NCI-H2107 treated with DMSO at 0.1 percent for 48 hours (cell line): ENCODE data around the gene NCOR1.
"Not testable (repeated sequence)": the region's sequence is repeated elsewhere in the genome, so short reads cannot be mapped to it uniquely, and the experiment has no call there.

Source experiments
- DNase-seq: peaks from one replicate; lab custom pipeline; 2025; ENCODE audit not compliant: unreplicated experiment; lab: John Stamatoyannopoulos, UW

The NCOR1 gene

DNA sequence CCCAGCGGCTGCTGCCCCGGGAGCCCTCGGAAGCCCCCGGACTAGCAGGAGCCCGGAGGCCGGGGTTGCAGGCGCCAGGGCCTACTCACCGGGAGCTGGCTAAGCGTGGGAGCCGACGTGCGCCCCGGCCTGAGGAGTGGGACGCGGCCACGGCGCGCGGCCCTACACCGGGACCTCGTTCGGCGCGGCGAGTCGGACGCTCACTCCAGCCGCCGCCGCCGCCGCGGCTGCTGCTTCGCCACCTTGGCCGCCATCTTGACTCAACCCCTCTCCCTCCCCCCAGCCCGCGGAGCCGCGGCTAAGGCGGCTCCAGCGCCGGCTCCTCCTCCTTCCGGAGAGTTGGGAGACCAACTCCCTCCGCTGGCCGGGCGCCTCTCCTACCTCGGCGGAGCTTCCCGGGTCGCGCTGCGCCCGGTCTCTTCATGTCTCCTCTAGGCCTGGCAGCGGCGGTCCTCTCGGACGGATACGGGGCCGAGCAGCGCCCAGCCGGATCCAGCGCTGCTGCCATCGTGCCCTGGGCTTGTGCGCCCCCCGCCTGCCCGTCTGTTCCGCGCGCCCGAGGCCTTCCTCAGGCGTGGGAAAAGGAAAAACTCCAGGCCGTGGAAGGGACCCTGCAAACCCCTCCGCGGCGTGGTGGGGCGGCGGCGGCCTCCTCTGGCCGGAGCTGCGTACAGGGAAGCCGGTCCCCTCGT, at the start of gene NCOR1:
TSS of gene NCOR1 (minus strand) at position 262 of the 692 bp plus-strand sequence. CDS start 20,965 bp downstream, outside the sequence.
- DNase-seq, result peak; percentile 55

GRCh38 chr17:16262201-16262600, 46.9 kb upstream of the NCOR1 start:
- no peak for DNase-seq

DNA sequence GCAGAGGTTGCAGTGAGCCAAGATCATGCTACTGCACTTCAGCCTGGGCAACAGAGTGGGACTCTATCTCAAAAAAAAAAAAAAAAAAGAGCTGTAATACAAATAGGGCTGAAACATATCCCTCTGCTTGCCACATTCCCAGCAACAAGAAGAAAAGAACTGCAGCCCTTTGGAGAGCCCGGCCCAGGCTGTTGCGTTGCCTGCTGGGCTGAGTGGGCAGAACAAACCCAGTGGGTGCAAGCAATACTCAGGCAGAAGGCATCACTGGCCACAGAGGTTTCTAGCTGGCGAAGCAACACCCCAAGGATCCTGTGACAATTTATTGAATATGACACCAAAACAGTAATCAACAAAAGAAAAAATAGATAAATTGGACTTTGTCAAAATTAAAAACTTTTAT, 45.7 kb upstream of the NCOR1 start:
- no peak for DNase-seq

GRCh38 chr17:16259926-16260325, 44.6 kb upstream of the NCOR1 start:
- no peak for DNase-seq

DNA sequence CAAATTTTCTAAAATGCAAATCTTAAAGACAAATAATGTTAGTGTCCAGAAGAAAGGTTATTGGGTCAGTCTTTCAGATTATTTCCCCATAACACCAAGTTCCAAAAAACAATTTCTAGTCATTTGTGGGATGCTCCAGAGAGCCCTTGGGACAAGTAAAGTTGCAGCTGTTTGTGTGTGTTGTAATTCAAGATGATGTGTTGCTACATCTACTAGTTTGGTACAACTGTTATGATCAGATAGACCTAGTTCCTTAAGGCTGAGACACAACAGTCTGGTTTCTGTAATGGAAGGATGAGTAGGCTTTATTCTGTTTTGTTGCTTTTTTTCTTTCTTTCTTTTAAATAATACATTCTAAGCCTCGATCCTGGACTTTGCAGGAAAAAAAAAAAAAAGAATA, 43.6 kb upstream of the NCOR1 start:
- no peak for DNase-seq

- peak; percentile 8 for DNase-seq
These were observed 40.2 kb upstream of the NCOR1 start for GRCh38 chr17:16255481-16255921.

DNA sequence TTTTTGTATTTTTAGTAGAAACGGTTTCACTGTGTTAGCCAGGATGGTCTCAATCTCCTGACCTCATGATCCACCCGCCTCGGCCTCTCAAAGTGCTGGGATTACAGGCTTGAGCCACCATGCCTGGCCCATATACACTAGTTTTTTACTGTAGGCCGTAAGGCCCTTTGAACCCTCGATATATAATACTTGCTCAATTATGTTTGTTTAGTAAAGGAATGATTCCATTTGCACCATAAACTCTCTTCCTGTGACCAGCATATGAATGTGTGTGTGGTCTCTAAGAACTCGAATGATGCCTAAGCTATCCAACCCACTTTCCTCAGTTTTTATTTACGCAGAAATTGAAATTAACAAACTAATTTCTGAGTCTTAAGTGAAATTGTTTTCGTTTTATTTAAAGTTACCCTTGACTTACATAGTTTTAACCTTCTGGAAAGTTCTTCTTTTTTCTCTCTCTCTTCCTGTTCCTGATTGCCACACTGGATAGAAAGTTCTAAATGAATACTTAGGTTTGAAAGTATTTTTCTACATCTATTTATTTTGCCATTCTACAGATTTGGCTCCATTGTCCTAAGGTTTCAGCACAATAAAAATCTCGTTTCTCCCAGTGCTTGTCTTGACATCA, 39.6 kb upstream of the NCOR1 start:
- no peak for DNase-seq

DNA sequence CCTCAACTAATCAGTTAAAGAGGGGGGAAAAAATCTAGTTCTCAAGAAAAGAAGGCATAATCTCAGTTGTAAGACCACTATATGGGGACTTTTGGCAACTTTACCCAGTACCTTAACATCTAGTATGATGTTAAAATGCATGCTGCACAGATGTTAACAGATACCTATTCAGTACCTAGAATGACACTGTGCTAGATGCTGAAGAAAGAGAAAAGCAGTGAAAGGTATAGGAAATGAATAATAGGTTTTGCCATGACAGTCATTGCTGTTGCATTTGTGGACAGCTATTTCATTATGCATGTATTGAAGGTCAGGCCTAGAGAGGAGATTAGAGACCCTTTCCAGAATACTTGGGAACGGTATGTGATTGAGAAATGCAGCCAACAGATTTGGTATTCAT, 36.2 kb upstream of the NCOR1 start:
- no peak for DNase-seq

- no peak for DNase-seq
These were observed 35.7 kb upstream of the NCOR1 start for GRCh38 chr17:16251043-16251442.

DNA sequence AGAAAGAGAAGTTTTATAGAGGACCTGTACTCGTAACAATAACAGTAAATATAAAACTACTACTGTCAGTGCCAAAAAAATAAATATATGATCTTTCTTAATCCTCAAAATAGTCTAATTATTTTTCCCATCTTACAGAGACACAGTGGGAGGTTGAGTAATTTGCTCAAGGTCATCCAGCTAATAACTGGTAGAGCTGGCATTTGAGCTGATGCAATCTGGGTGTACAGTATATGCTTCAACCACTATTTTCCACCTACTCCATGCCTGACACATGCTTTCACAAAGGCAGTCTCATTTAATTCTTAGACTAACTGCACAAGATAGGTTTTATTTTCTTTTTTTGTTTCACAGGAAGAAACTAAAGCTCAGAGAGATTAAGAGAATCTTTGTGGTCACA, 35.3 kb upstream of the NCOR1 start:
- DNase-seq, result no peak

- no peak for DNase-seq
These were observed 32.3 kb upstream of the NCOR1 start for GRCh38 chr17:16247586-16247984.

DNA sequence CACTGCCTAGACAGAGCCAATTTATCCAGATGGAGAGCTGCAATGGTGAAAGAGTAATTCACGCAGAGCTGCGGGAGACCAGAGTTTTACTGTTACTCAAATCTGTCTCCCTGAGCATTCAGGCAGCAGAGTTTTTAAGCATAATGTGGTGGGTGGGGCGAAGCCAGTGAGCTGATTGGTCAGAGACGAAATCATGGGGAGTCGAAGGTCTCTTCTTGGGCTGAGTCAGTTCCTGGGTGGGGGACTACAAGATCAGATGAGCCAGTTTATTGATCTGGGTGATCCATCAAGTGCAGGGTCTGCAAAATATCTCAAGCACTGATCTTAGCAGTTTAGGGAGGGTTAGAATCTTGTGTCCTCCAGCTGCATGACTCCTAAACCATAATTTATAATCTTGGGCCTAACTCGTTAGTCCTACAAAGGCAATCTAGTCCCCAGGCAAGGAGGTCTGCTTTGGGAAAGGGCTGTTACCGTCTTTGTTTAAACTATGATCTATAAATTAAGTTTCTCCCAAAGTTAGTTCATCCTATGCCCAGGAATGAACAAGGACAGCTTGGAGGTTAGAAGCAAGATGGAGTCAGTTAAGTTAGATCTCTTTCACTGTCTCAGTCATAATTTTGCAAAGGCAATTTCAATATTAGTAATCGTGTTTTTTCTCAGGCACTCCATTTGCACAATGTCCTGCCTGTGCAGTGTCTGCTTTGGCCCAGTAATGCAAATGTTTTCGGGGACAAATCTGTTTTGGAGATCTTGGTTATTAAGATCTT, 28.6 kb upstream of the NCOR1 start:
- DNase-seq, result no peak

DNA sequence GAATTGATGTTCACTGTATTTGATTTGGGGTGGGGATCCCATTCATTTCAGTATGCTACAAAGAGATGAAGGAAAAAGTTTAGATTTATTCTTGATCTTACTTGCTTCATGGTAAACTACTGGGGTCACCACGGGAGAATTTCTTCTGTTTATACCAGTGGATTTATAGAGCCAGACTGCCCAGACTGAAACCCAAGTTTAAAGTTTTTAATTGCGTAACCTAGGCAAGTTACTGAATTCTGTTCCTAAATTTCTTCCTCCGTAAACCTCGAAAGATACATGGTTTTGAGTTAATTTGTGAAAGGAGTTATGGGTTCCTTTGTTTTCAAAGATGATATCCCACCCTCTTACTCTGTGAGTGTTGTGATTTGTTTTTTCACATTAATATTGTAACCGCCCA, 28.1 kb upstream of the NCOR1 start:
- no peak for DNase-seq

DNA sequence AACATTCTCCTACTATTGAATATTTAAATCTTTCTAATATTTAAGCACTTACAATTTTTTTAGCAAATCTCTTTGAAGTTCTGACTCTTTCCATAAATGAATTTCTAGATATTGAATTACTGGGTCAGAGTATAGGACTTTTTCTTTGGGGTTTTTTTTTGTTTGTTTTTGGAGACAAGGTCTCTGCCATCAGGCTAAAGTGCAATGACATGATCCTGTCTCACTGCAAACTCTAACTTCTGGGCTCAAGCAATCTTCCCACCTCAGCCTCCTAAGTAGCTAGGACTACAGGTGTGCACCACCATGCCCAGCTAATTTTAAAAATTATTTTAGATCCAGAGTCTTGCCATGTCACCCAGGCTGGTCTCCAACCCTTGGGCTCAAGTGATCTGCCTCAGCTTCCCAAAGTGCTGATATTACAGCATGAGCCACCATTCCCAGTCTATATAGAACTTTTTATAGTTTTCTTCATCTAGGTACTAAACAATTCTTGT, 26.6 kb upstream of the NCOR1 start:
- DNase-seq, result no peak

DNA sequence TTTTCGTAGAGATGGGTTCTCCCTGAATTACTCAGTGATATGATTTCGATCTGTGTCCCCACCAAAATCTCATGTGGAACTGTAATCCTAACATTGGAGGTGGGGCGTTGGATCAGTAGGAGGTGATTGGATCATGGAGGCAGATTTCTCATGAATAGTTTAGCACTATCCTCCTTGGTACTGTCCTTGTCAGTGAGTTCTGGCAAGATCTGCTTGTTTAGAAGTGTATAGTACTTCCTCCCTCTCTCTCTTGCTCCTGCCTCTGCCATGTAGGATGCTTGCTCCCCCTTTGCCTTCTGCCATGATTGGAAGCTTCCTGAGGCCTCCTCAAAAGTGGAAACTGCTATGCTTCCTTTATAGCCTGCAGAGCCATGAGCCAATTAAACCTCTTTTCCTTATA, 24.6 kb upstream of the NCOR1 start:
- DNase-seq, result no peak

DNA sequence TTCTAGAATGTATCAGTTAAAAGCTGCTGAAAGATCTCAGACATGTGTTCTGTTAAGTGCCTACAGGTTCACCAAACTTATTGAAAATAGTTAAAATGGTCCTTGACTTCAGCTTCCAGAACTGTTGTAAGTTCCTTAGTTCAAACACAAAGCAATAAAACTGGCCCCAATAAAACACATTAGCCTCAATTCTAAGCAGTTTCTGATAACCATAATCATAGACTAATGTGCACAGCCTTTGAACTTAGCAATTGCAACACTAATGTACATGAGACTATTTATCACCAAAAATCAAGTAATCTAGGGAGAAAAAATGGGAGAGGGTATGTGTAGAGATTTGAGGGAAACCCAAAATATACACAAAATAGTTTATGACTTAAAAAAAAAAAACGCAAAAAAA, 17.1 kb upstream of the NCOR1 start:
- DNase-seq, result no peak

DNA sequence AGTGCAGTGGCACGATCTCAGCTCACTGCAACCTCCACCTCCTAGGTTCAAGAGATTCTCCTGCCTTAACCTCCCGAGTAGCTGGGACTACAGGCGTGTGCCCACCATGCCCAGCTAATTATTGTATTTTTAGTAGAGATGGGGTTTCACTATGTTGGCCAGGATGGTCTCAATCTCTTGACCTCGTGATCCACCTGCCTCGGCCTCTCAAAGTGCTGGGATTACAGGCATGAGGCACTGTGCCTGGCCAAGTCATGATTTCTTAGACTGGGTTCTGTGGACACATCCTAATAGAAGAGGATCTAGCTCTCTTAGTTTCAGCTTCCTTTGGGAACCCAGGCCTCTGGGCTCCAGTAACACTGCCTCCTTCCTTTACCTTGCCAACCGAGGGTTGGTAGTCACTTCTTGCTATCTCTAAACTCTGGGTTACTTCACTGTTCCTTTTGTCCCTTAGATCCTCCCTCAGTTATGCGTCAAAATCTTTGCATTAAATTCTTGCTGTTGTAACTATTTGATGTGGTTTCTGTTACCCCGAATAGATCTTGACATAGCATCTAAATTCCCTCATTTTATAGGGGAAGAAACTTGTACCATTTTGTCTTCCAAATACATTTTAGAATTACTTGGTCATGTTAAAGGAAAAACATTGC, 14.7 kb upstream of the NCOR1 start:
- not testable (repeated sequence) for DNase-seq

- DNase-seq, result no peak
These were observed 7.1 kb upstream of the NCOR1 start for GRCh38 chr17:16222406-16222805.

GRCh38 chr17:16217002-16217635, 1.8 kb upstream of the NCOR1 start, which contains the start of gene PIGL:
TSS of gene PIGL (plus strand) at chr17:16217210. CDS start at chr17:16217227, 17 bp downstream.
- peak; percentile 49 for DNase-seq

DNA sequence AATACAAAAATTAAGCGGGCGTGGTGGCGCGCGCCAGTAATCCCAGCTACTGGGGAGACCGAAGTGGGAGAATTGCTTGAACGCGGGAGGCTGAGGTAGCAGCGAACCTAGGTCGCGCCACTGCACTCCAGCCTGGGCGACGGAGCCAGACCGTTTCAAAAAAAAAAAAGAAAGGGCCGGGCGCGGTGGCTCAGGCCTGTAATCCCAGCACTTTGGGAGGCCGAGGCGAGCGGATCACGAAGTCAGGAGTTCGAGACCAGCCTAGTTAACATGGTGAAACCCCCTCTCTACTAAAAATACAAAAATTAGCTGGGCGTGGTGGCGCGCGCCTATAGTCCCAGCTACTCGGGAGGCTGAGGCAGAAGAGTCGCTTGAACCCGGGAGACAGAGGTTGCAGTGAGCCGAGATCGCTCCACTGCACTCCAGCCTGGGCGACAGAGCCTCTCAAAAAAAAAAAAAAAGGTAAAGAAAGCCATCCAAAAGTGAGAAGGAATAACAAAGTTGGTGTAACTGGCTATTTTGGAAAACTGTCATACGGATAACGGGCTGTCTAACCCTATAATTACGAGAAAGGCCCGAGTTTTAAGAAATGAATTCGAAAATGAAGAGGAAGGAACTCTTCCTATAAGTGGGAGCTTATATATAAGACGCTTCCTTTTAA, 1.1 kb upstream of the NCOR1 start:
- not testable (repeated sequence) for DNase-seq
